ENCODE results near the gene S100A8.

The S100A8 gene

GRCh38 chr1:153431928-153432327, 41.1 kb upstream of the S100A8 start:
- no peak for TF ChIP-seq CTCF (IDR thresholded peaks at IDR 0.05; ENCODE audit: insufficient read depth, low read depth, low read length, missing control alignments)
- H3K4me3 ChIP-seq (ENCODE audit: low read length): no peak overlapping the region
- DNase-seq (ENCODE audit: low read depth): peak; percentile 60

- no peak for DNase-seq (ENCODE audit: low read depth)
- no peak overlapping the region for H3K4me3 ChIP-seq (ENCODE audit: low read length)
- no peak for TF ChIP-seq CTCF (IDR thresholded peaks at IDR 0.05; ENCODE audit: insufficient read depth, low read depth, low read length, missing control alignments)
Observed at GRCh38 chr1:153431427-153431826, 40.6 kb upstream of the S100A8 start.

GRCh38 chr1:153431002-153431401, 40.1 kb upstream of the S100A8 start:
- no peak for DNase-seq (ENCODE audit: low read depth)
- H3K4me3 ChIP-seq (ENCODE audit: low read length): no peak overlapping the region
- no peak for TF ChIP-seq CTCF (IDR thresholded peaks at IDR 0.05; ENCODE audit: insufficient read depth, low read depth, low read length, missing control alignments)

- no peak overlapping the region for H3K4me3 ChIP-seq (ENCODE audit: low read length)
- TF ChIP-seq CTCF (IDR thresholded peaks at IDR 0.05; ENCODE audit: insufficient read depth, low read depth, low read length, missing control alignments): no peak
- no peak for DNase-seq (ENCODE audit: low read depth)
Observed at GRCh38 chr1:153430561-153430960, 39.7 kb upstream of the S100A8 start.

GRCh38 chr1:153430166-153430553, 39.3 kb upstream of the S100A8 start:
- H3K4me3 ChIP-seq (ENCODE audit: low read length): no peak overlapping the region
- no peak for TF ChIP-seq CTCF (IDR thresholded peaks at IDR 0.05; ENCODE audit: insufficient read depth, low read depth, low read length, missing control alignments)
- DNase-seq (ENCODE audit: low read depth): no peak

GRCh38 chr1:153429266-153430165, 38.6 kb upstream of the S100A8 start:
- no peak overlapping the region for H3K4me3 ChIP-seq (ENCODE audit: low read length)
- DNase-seq (ENCODE audit: low read depth): peak; percentile 87
- no peak for TF ChIP-seq CTCF (IDR thresholded peaks at IDR 0.05; ENCODE audit: insufficient read depth, low read depth, low read length, missing control alignments)

GRCh38 chr1:153428791-153429190, 37.9 kb upstream of the S100A8 start:
- H3K4me3 ChIP-seq (ENCODE audit: low read length): no peak overlapping the region
- no peak for TF ChIP-seq CTCF (IDR thresholded peaks at IDR 0.05; ENCODE audit: insufficient read depth, low read depth, low read length, missing control alignments)
- no peak for DNase-seq (ENCODE audit: low read depth)
